Neural progenitor cell (in vitro differentiated cells): ENCODE data around the gene MAP4K3. TPM values are rescaled to one million over a fixed set of nuclear protein-coding genes. Genes with fewer than 3 reads are reported as not detected.

ENCODE experiments used
- DNase-seq: peaks from one replicate; pipeline ENCODE4 v3.0.0-alpha.2; 2016; ENCODE audit warnings: low spot score
- H2AFZ ChIP-seq: fragments of 200-600 bp; sonication (generic); replicated peaks from 2 replicates; pipeline ENCODE4 v1.6.1; 2016; ENCODE audit warnings: antibody characterized with exemption
- H3F3A ChIP-seq: fragments of 200-600 bp; sonication (generic); 2 replicates; pipeline ENCODE4 v1.6.1; 2016; ENCODE audit warnings: antibody characterized with exemption, low read depth
- H3K27ac ChIP-seq: fragments of 200-600 bp; sonication (generic); 2 replicates; pipeline ENCODE4 v1.5.1; 2016; ENCODE audit warnings: mild to moderate bottlenecking
- H3K27me3 ChIP-seq: fragments of 200-600 bp; sonication (generic); 2 replicates; pipeline ENCODE4 v1.6.1; 2016; ENCODE audit warnings: mild to moderate bottlenecking, moderate library complexity
- H3K36me3 ChIP-seq: fragments of 200-600 bp; sonication (generic); 2 replicates; pipeline ENCODE4 v1.5.1; 2016
- H3K4me1 ChIP-seq: fragments of 200-600 bp; sonication (generic); 2 replicates; pipeline ENCODE4 v1.6.1; 2016; ENCODE audit warnings: mixed run types
- H3K4me2 ChIP-seq: fragments of 200-600 bp; sonication (generic); 2 replicates; pipeline ENCODE4 v1.6.1; 2016
- H3K4me3 ChIP-seq: fragments of 200-600 bp; sonication (generic); 2 replicates; pipeline ENCODE4 v1.5.1; 2016
- H3K79me2 ChIP-seq: fragments of 200-600 bp; sonication (generic); 2 replicates; pipeline ENCODE4 v1.6.1; 2016; ENCODE audit warnings: low read depth
- H3K9ac ChIP-seq: fragments of 200-600 bp; sonication (generic); 2 replicates; pipeline ENCODE4 v1.6.1; 2016
- H3K9me3 ChIP-seq: fragments of 200-600 bp; sonication (generic); 2 replicates; pipeline ENCODE4 v1.5.1; 2016; ENCODE audit warnings: low read depth
- H4K20me1 ChIP-seq: fragments of 200-600 bp; sonication (generic); 2 replicates; pipeline ENCODE4 v1.6.1; 2016; ENCODE audit warnings: low read depth
- H3K27ac Mint-ChIP-seq: 3 replicates; pipeline ENCODE4 v1.8.0; 2021; ENCODE audit warnings: mixed read lengths
- H3K27me3 Mint-ChIP-seq: 2 replicates; pipeline ENCODE4 v1.8.0; 2022; ENCODE audit warnings: low read depth, mild to moderate bottlenecking, inconsistent platforms, moderate library complexity, mixed read lengths; ENCODE audit not compliant: insufficient read depth
- H3K36me3 Mint-ChIP-seq: 3 replicates; pipeline ENCODE4 v1.8.0; 2021; ENCODE audit warnings: mixed read lengths
- H3K4me1 Mint-ChIP-seq: 3 replicates; pipeline ENCODE4 v1.8.0; 2021; ENCODE audit warnings: mixed read lengths
- H3K4me3 Mint-ChIP-seq: 3 replicates; pipeline ENCODE4 v1.8.0; 2021; ENCODE audit warnings: mild to moderate bottlenecking, moderate library complexity, mixed read lengths
- H3K9me3 Mint-ChIP-seq: 3 replicates; pipeline ENCODE4 v1.8.0; 2020; ENCODE audit warnings: mixed read lengths
- CTCF ChIP-seq: fragments of 200-600 bp; sonication (generic); IDR thresholded peaks from 2 replicates; pipeline ENCODE4 v1.5.1; 2017; ENCODE audit warnings: antibody characterized with exemption, mild to moderate bottlenecking
- EZH2 ChIP-seq: fragments of 200-600 bp; sonication (generic); IDR thresholded peaks from 2 replicates; pipeline ENCODE4 v1.6.1; 2017; ENCODE audit warnings: antibody characterized with exemption, mild to moderate bottlenecking, moderate library complexity
- EZH2phosphoT487 ChIP-seq: fragments of 200-600 bp; sonication (generic); IDR thresholded peaks from 2 replicates; pipeline ENCODE4 v1.6.1; 2017; ENCODE audit warnings: antibody characterized with exemption
- total RNA-seq: library from RNA; depleted of rRNA; stranded (reverse); fragments of >200 nt; gene quantifications from 2 replicates; pipeline ENCODE4 v1.2.3, GENCODE V29; 2015; ENCODE audit warnings: low replicate concordance

Gene MAP4K3
- total RNA-seq, 1 donor from 2014 or later: 79.5 TPM

DNA sequence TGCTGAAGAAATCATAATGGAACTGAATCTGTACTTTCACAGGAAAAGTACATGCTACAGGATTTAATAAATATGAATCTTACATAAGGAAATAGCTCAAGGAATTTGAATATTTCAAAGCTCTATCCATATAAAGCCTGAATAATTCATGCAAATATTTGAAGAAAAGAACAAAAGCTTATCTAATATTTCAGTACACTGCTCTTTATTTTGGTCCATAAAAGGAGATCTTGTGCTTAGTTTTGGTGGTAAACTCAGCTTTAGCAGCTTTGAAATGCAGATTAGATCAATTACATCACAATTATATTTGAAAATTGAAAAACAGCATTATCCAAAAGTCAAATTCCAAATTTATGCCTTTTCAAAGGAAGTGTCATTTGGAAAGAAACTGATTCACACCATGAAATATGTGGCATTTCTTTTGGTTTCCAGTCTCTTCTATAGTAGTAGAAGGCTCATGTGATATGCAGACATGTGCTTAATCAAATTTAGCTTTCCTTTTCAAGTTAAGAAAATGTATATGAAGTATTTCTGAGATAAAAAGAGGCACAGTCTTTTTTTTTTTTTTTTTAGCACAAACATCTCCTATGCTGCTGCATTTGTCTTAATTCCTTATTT, 42.1 kb upstream of the MAP4K3 start:
- no peaks in the 10 kb centered on the region for H3K27me3 ChIP-seq
- H3K4me2 ChIP-seq: no peak overlapping the region
- no peaks in the 10 kb centered on the region for H3K9me3 Mint-ChIP-seq
- H3K4me3 Mint-ChIP-seq: no peak overlapping the region
- no peak for DNase-seq
- H3K36me3 Mint-ChIP-seq: peaks cover 14% of the 10 kb centered on the region
- H3K27ac ChIP-seq: no peak overlapping the region
- no peak overlapping the region for H3K27ac Mint-ChIP-seq
- H3K79me2 ChIP-seq: no peaks in the 10 kb centered on the region
- no peak overlapping the region for H3K4me3 ChIP-seq
- H3F3A ChIP-seq: peaks cover 9% of the 10 kb centered on the region
- H3K9ac ChIP-seq: no peak overlapping the region
- peaks cover 1% of the 10 kb centered on the region for H3K4me1 Mint-ChIP-seq
- H3K9me3 ChIP-seq: no peaks in the 10 kb centered on the region
- TF ChIP-seq EZH2phosphoT487: no peak
- TF ChIP-seq CTCF: no peak
- no peak for TF ChIP-seq EZH2
- H3K27me3 Mint-ChIP-seq: peaks cover 5% of the 10 kb centered on the region
- no peak overlapping the region for H2AFZ ChIP-seq
- H3K4me1 ChIP-seq: peaks cover 7% of the 10 kb centered on the region
- no peaks in the 10 kb centered on the region for H3K36me3 ChIP-seq
- no peaks in the 10 kb centered on the region for H4K20me1 ChIP-seq

- H3K79me2 ChIP-seq: no peaks in the 10 kb centered on the region
- no peak overlapping the region for H3K4me3 Mint-ChIP-seq
- no peak overlapping the region for H3K4me3 ChIP-seq
- no peaks in the 10 kb centered on the region for H3K9me3 ChIP-seq
- H3K9me3 Mint-ChIP-seq: no peaks in the 10 kb centered on the region
- H3K9ac ChIP-seq: no peak overlapping the region
- peaks cover 2% of the 10 kb centered on the region for H3K27me3 Mint-ChIP-seq
- H2AFZ ChIP-seq: no peak overlapping the region
- H4K20me1 ChIP-seq: no peaks in the 10 kb centered on the region
- no peak overlapping the region for H3K27ac Mint-ChIP-seq
- peaks cover 14% of the 10 kb centered on the region for H3K36me3 Mint-ChIP-seq
- TF ChIP-seq EZH2phosphoT487: no peak
- TF ChIP-seq EZH2: no peak
- TF ChIP-seq CTCF: no peak
- H3K4me1 ChIP-seq: no peaks in the 10 kb centered on the region
- no peaks in the 10 kb centered on the region for H3K27me3 ChIP-seq
- no peaks in the 10 kb centered on the region for H3F3A ChIP-seq
- H3K27ac ChIP-seq: no peak overlapping the region
- H3K4me2 ChIP-seq: no peak overlapping the region
- DNase-seq: no peak
- H3K4me1 Mint-ChIP-seq: no peaks in the 10 kb centered on the region
- no peaks in the 10 kb centered on the region for H3K36me3 ChIP-seq
These were observed 39.4 kb upstream of the MAP4K3 start for GRCh38 chr2:39476524-39476923.

GRCh38 chr2:39475006-39475405, 37.9 kb upstream of the MAP4K3 start:
- H2AFZ ChIP-seq: no peak overlapping the region
- Mint-ChIP-seq H3K9me3 (no peaks in the 10 kb centered on the region), H3K4me1 (peaks cover 10% of the 10 kb centered on the region), H3K4me3 (no peak overlapping the region), H3K27ac (no peak overlapping the region), H3K36me3 (peaks cover 14% of the 10 kb centered on the region), H3K27me3 (no peaks in the 10 kb centered on the region)
- no peak overlapping the region for H3K27ac ChIP-seq
- H4K20me1 ChIP-seq: no peaks in the 10 kb centered on the region
- H3K9ac ChIP-seq: no peak overlapping the region
- H3K36me3 ChIP-seq: no peaks in the 10 kb centered on the region
- H3K79me2 ChIP-seq: no peaks in the 10 kb centered on the region
- H3K9me3 ChIP-seq: no peaks in the 10 kb centered on the region
- peaks cover 2% of the 10 kb centered on the region for H3K4me1 ChIP-seq
- H3F3A ChIP-seq: no peaks in the 10 kb centered on the region
- no peaks in the 10 kb centered on the region for H3K27me3 ChIP-seq
- TF ChIP-seq EZH2phosphoT487: no peak
- DNase-seq: no peak
- no peak overlapping the region for H3K4me2 ChIP-seq
- no peak overlapping the region for H3K4me3 ChIP-seq

DNA sequence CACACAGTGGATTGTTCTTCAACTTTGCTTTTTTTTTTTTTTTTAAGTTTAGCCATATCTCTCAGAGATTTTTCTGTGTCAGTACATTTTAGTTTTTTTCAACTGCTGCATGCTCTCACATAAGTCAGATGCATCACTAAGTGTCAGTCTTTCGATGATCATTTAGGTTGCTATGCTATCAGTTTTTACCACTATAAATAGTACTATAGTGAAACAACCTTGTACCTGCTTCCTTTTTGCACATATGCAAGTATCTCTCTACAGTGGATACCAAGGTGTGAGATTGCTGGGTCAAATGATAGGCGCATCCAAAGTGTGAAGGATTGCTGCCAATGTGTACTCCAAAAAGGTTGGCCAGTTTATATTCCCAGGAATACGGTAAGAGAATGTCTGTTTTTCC, 33.5 kb upstream of the MAP4K3 start:
- H3K4me3 Mint-ChIP-seq: no peak overlapping the region
- Histone ChIP-seq H2AFZ (no peak overlapping the region), H3K9me3 (no peaks in the 10 kb centered on the region), H3K4me3 (no peak overlapping the region), H3K4me1 (peaks cover 19% of the 10 kb centered on the region), H3K79me2 (no peaks in the 10 kb centered on the region), H3F3A (no peaks in the 10 kb centered on the region), H4K20me1 (no peaks in the 10 kb centered on the region), H3K36me3 (no peaks in the 10 kb centered on the region), H3K9ac (no peak overlapping the region), H3K4me2 (no peak overlapping the region), H3K27me3 (no peaks in the 10 kb centered on the region), H3K27ac (no peak overlapping the region)
- H3K36me3 Mint-ChIP-seq: peaks cover 1% of the 10 kb centered on the region
- no peak for DNase-seq
- H3K9me3 Mint-ChIP-seq: peaks cover 3% of the 10 kb centered on the region
- TF ChIP-seq CTCF: no peak
- TF ChIP-seq EZH2: no peak
- no peak for TF ChIP-seq EZH2phosphoT487
- H3K4me1 Mint-ChIP-seq: peaks cover 37% of the 10 kb centered on the region
- H3K27me3 Mint-ChIP-seq: peaks cover 8% of the 10 kb centered on the region
- H3K27ac Mint-ChIP-seq: no peak overlapping the region
